Left renal pelvis (tissue), 4 donors: ENCODE measurements around the gene SERPINI2. TPM values are rescaled to one million over a fixed set of nuclear protein-coding genes. Genes with fewer than 3 reads are reported as not detected.
A peak's percentile ranks its signal among the peaks of the same experiment; 100 is the strongest.
"Not testable (repeated sequence)": the region's sequence is repeated elsewhere in the genome, so short reads cannot be mapped to it uniquely, and the experiment has no call there.

Source experiments
- DNase-seq, 4 donors: peaks; one replicate each; pipeline ENCODE4 v3.0.0-alpha.2; 2013; ENCODE audit warnings: low read depth in 4 of 4, low spot score in 3 of 4
- polyA plus RNA-seq, 4 donors: library from polyadenylated mRNA; unstranded; fragments of 120-200 nt; gene quantifications; one replicate each; pipeline ENCODE4 v1.2.1, GENCODE V29; 2013; ENCODE audit not compliant: insufficient read length in 4 of 4

SERPINI2 gene
- polyA plus RNA-seq, 4 donors: 1.0 to 10.5 (median 1.8) TPM

DNA sequence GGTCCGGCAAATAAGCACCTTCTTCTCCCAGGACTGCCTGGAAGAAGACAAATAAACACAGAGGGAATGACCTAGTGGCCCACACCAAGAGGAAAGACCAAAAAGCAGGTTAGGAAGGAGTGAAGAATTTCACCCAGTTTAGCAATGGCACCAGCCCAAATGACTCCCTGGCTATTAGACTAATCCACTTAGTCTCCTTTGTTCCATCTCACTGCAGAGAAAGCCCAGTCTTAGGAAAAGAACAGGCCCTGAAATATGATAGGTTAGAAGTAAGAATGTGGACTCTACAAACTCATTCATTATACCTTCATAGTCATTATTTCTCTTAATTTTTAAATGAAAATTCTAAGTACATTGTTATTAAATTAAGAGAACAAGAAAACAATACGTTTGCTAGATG is 23.2 kb downstream of the SERPINI2 start:
- no peak for DNase-seq

DNA sequence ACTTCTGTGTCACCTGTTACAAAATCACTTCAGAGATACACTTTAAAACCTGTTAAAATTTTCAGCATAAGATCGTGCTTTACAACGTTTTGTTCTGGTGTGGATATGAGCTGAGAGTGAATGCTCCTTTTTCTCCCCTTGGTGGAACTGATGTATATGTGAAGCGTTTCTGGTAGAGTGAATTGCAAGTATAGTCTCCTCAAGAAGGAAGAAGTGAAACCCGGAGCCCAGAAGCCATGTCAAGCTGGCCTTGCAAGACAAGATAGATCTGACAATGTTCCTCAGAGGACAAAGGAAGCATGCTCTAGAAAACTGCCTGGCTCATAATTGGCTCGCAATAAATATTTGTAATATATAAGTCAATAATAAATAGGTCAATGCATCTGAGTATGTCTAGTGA is 23.6 kb downstream of the SERPINI2 start:
- DNase-seq: no peak

DNA sequence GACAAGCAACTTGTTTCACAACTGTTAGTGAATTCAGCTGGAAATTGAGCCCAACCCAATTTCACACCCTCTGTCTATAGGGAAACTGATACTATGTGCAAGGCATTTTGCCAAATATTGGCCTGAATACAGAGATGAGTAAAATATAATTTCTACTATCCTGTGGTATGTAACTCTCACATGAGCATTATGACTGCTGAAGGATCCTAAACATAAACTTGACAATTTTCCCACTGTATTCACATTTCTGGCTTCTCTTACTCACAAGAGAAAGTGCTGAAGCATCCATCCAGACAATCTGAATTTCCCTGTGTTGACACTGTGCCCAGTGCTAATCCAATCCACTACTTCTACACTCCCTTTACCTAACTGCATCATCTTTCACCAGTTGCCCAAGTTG is 28.4 kb downstream of the SERPINI2 start:
- DNase-seq: no peak

DNA sequence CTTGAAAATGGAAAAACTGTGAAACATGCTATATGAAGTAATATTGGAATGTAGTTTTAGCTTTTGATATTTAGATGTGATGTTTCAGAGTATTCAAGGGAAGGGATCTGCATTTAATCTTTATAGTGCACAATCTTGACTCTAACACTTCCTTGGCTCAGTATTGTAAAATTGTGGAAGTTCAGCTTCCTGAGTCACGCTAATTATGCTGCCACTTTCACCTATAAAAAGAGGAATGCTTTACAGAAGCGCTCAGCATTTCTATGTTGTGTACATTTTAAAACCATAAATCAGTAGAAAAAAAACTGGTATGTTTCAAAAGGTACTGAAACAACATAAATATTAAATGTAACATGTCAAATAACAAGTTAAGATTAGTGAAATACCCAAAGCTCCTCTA is 32.6 kb downstream of the SERPINI2 start:
- DNase-seq: no peak

DNA sequence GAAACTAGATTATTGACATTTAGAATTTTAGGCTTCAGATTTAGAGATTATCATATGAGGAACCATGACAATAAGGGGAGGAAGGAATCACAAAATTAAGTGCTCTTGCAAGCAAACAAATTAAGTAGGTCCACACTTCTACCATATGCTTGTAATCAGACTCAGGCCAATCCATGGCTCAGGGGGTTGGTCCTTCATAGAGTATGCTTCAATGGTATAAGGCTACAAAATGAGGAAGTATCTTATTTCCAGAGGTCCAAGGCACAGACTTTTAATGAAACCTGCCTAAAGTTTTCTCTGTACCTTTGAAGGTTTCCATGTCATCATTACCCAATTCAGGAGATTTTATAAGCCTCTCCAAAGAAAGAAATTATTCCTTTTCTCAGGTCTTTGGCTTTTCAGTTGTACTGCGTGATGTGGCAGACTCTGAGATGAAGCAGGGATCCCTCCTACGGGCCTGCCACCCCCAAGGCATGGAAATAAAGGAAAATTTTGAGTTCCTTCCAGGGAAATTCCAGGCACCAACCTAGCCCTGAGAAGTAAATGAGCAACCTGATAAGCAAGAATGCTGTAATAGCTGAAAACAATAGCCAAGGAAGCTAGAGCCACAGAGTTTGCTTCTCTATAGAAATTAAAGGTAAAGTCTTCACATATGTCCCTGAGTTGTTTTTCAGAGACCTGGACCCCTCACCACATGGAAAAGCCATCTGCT is 36.3 kb downstream of the SERPINI2 start:
- no peak for DNase-seq

DNA sequence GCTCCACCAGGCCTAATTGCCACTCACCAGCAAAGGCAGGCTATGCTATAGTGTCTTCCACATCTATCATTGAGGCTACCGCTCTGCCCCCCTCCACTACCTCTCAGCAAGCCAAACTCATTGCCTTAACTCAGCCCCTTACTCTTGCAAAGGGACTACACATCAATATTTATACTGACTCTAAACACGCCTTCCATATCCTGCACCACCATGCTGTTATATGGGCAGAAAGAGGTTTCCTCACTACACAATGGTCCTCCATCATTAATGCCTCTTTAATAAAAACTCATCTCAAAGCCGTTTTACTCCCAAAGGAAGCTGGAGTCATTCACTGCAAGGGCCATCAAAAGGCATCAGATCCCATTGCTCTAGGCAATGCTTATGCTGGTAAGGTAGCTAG is 46.9 kb downstream of the SERPINI2 start:
- DNase-seq: not testable (repeated sequence)

DNA sequence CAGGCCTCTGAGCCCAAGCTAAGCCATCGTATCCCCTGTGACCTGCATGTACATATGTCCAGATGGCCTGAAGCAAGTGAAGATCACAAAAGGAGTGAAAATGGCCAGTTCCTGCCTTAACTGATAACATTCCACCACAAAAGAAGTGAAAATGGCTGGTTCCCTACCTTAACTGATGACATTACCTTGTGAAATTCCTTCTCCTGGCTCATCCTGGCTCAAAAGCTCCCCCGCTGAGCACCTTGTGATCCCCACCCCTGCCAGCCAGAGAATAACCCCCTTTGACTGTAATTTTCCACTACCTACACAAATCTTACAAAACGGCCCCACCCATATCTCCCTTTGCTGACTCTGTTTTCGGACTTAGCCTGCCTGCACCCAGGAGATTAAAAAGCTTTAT is 51.4 kb downstream of the SERPINI2 start:
- not testable (repeated sequence) for DNase-seq

DNA sequence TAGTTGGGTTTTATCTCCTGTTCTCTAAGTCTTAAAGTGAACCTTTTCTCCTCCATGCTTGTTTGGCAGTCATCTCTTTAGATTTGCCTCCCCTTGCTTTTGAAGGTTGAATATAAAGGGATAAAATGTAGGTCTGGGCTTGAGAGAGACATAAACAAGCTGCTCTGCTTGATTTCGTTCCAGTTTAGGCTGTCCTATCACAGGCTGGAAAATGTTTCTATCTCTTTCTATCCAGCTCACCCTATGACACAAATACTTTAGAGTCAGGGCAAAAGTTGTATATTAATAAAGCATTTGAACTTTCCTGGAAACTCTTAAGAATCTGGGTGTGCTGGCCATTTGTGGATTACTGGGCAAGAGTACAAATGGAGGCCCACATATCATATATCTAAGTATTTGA is 64.2 kb downstream of the SERPINI2 start:
- DNase-seq: no peak

DNA sequence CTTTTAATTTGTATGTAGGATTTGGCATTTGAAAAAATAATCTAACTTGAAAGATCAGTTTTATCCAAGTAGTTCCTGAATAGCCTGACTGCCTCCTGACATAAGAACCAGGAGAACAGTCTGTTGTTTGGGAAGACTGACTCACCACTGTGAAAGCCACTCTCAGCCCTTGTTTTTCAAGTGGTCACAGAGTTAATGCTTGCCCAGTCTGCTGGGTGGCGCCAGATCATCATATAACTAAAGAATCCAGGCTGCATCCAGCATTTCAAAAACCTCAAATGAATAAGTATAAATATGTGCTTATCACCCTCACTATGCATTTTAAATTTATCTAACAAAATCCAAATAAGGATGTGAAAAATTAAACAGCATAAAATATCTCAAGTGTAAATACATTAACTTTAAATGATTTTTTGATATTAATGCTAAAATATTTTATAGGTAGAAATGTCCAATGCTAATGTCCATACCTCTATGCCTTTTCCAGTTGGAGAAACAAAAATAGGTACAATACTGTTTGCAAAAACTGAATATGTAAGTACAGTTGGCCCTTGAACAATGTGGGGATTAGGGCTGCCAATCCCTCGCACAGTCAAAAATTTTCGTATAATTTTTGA is 66.9 kb downstream of the SERPINI2 start:
- peak in 2 of 4 donors; percentile 18 to 24 for DNase-seq

DNA sequence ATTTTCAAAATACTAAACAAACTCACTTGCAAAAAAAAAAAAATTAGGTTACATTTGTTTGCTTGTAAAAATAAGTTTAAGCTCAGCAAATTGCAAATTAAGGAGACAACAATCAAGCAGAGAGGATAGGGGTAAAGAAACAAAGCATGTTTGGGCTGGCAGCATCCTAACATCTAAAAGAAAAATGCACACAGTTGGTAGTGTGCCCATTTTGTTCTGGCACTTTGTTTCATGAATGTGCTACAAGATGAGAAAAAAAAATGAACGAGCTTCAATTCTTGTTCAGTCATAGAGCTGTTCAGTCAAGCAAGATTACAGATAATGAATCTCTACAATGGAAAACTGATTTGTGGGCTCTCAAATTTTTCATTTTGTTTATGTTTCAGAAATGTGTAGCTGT is 76.0 kb downstream of the SERPINI2 start:
- DNase-seq: no peak

DNA sequence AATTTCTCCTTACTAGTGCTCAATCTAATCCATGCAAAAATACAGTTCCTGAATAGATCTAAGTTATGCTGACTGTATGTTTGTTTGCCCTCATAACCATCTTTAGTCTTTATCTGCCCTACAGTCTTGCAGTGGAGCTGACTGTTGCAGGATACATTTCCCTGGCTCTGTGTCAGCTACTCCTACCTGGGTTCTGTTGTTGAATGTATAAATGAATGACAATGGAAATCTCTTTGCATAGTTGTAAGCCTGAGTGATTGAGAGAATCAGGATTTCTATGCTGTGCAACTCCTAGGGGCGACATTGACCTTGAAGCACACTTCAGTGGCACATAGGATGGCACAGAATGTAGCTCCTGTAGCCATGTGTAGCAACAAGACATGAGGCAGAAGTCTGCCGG is 77.8 kb downstream of the SERPINI2 start:
- no peak for DNase-seq

DNA sequence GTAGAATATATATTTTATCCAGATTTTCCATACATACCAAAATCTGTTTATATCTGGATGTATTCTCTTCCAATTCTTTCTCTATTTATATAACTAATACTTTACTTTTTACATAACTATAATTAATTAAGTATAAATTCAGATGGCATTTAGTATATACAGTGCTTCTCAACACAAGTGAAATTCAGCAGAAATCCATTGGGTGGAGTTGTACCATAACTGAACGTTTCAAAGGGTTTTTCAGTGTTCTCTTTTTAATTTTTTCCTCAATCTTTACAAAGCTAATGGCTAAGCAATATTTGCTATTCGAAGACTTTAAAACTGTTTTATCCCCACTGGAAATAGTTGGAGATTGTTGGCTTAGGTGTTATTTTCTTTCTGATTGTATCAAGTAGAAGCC is 79.8 kb downstream of the SERPINI2 start:
- DNase-seq: no peak

Other genes with a start within 250 kb of the SERPINI2 start
- 1 to 10 TPM; 2.0 to 7.5 (median 5.8) TPM for gene ZBBX, start 93.7 kb downstream of the SERPINI2 start, polyA plus RNA-seq
- gene WDR49, start 179.9 kb upstream of the SERPINI2 start, polyA plus RNA-seq: 1 to 10 TPM in 3 of 4 donors, under 1 TPM in 1; 0.25 to 2.7 (median 1.8) TPM